ENCODE results near the gene GNL1.
"Not testable (repeated sequence)": the region's sequence is repeated elsewhere in the genome, so short reads cannot be mapped to it uniquely, and the experiment has no call there.

GNL1 gene

GRCh38 chr6:30526444-30526843 lies 29.8 kb downstream of the GNL1 start:
- not testable (repeated sequence) for DNase-seq

GRCh38 chr6:30521952-30522351 lies 34.3 kb downstream of the GNL1 start:
- not testable (repeated sequence) for DNase-seq

GRCh38 chr6:30521082-30521481 lies 35.2 kb downstream of the GNL1 start:
- DNase-seq = not testable (repeated sequence)

- no peak for DNase-seq
These were observed 35.8 kb downstream of the GNL1 start for GRCh38 chr6:30520522-30520921.

GRCh38 chr6:30518505-30519145 lies 37.7 kb downstream of the GNL1 start:
- not testable (repeated sequence) for DNase-seq

GRCh38 chr6:30517767-30518504 lies 38.4 kb downstream of the GNL1 start:
- not testable (repeated sequence) for DNase-seq

GRCh38 chr6:30516754-30517076 lies 39.6 kb downstream of the GNL1 start:
- not testable (repeated sequence) for DNase-seq

- peak; percentile 63 for DNase-seq
These were observed 40.1 kb downstream of the GNL1 start for GRCh38 chr6:30515944-30516753.

GRCh38 chr6:30515106-30515505 lies 41.2 kb downstream of the GNL1 start:
- DNase-seq = no peak

- no peak for DNase-seq
These were observed 42.8 kb downstream of the GNL1 start for GRCh38 chr6:30513451-30513850.

GRCh38 chr6:30511169-30511546 lies 45.1 kb downstream of the GNL1 start:
- DNase-seq = no peak

GRCh38 chr6:30510419-30511168 lies 45.7 kb downstream of the GNL1 start:
- DNase-seq = no peak

GRCh38 chr6:30508890-30509736 lies 47.2 kb downstream of the GNL1 start:
- DNase-seq = no peak

GRCh38 chr6:30507849-30508827 lies 48.2 kb downstream of the GNL1 start:
- no peak for DNase-seq

- no peak for DNase-seq
These were observed 55.6 kb downstream of the GNL1 start for GRCh38 chr6:30500421-30501355.

GRCh38 chr6:30498705-30499104 lies 57.6 kb downstream of the GNL1 start:
- not testable (repeated sequence) for DNase-seq

- no peak for DNase-seq
These were observed 58.6 kb downstream of the GNL1 start for GRCh38 chr6:30497714-30498113.

- not testable (repeated sequence) for DNase-seq
These were observed 59.1 kb downstream of the GNL1 start for GRCh38 chr6:30497261-30497599.

GRCh38 chr6:30495993-30496392 lies 60.3 kb downstream of the GNL1 start:
- DNase-seq = no peak

- not testable (repeated sequence) for DNase-seq
These were observed 61.2 kb downstream of the GNL1 start for GRCh38 chr6:30495060-30495459.
